Renal pelvis (tissue), 12 donors: ENCODE data around the gene C1QB. TPM values are rescaled to one million over a fixed set of nuclear protein-coding genes. Genes with fewer than 3 reads are reported as not detected.

Experiments
- DNase-seq: peaks from one replicate; pipeline ENCODE4 v3.0.0-alpha.2; 2013
- long read RNA-seq, 16 experiments: transcript quantifications; one replicate each; lab custom pipeline, GENCODE V29; 2026
- polyA plus RNA-seq, 3 donors: library from polyadenylated mRNA; unstranded; fragments of 120-200 nt; gene quantifications; one replicate each; pipeline ENCODE4 v1.2.1, GENCODE V29; 2013; ENCODE audit not compliant: insufficient read length in 3 of 3

C1QB gene, protein sequence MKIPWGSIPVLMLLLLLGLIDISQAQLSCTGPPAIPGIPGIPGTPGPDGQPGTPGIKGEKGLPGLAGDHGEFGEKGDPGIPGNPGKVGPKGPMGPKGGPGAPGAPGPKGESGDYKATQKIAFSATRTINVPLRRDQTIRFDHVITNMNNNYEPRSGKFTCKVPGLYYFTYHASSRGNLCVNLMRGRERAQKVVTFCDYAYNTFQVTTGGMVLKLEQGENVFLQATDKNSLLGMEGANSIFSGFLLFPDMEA
- 10 to 100 TPM in 1 of 3 donors, 1 to 10 TPM in 2; 7.4 to 10.4 (median 8.3) TPM for polyA plus RNA-seq
- long read RNA-seq, donor 1, transcript C1QB-203 (3 exons, 1,254 nt): major isoform, 7 of 7 reads
- long read RNA-seq, donor 1, partial matches to known transcripts: 0 of 7 reads
- long read RNA-seq, donor 1, other reads (novel, unspliced or antisense): 0 of 7 reads
- long read RNA-seq, donor 2, transcript C1QB-203 (3 exons, 1,254 nt): major isoform, 9 of 9 reads
- long read RNA-seq, donor 2, partial matches to known transcripts: 0 of 9 reads
- long read RNA-seq, donor 2, other reads (novel, unspliced or antisense): 0 of 9 reads
- long read RNA-seq, donor 3, partial matches to known transcripts: 6 of 11 reads
- long read RNA-seq, donor 3, other reads (novel, unspliced or antisense): 0 of 11 reads
- long read RNA-seq, donor 4, transcript C1QB-203 (3 exons, 1,254 nt): major isoform, 5 of 10 reads
- long read RNA-seq, donor 4, partial matches to known transcripts: 5 of 10 reads
- long read RNA-seq, donor 4, other reads (novel, unspliced or antisense): 0 of 10 reads
- long read RNA-seq, donor 5, transcript C1QB-203 (3 exons, 1,254 nt): major isoform, 5 of 5 reads
- long read RNA-seq, donor 5, partial matches to known transcripts: 0 of 5 reads
- long read RNA-seq, donor 5, other reads (novel, unspliced or antisense): 0 of 5 reads
- long read RNA-seq, donor 6, transcript C1QB-203 (3 exons, 1,254 nt): major isoform, 6 of 6 reads
- long read RNA-seq, donor 6, partial matches to known transcripts: 0 of 6 reads
- long read RNA-seq, donor 6, other reads (novel, unspliced or antisense): 0 of 6 reads
- long read RNA-seq, donor 7, transcript C1QB-203 (3 exons, 1,254 nt): major isoform, 8 of 8 reads
- long read RNA-seq, donor 7, partial matches to known transcripts: 0 of 8 reads
- long read RNA-seq, donor 7, other reads (novel, unspliced or antisense): 0 of 8 reads
- long read RNA-seq, donor 8, transcript C1QB-203 (3 exons, 1,254 nt): major isoform, 11 of 12 reads
- long read RNA-seq, donor 8, partial matches to known transcripts: 0 of 12 reads
- long read RNA-seq, donor 8, other reads (novel, unspliced or antisense): 0 of 12 reads
- long read RNA-seq, donor 9, transcript C1QB-203 (3 exons, 1,254 nt): major isoform, 10 of 10 reads
- long read RNA-seq, donor 9, partial matches to known transcripts: 0 of 10 reads
- long read RNA-seq, donor 9, other reads (novel, unspliced or antisense): 0 of 10 reads
- long read RNA-seq, donor 10: 0 reads
- long read RNA-seq, donor 11, transcript C1QB-203 (3 exons, 1,254 nt): major isoform, 6 of 6 reads
- long read RNA-seq, donor 11, partial matches to known transcripts: 0 of 6 reads
- long read RNA-seq, donor 11, other reads (novel, unspliced or antisense): 0 of 6 reads
- long read RNA-seq, donor 12, transcript C1QB-203 (3 exons, 1,254 nt): major isoform, 12 of 12 reads
- long read RNA-seq, donor 12, partial matches to known transcripts: 0 of 12 reads
- long read RNA-seq, donor 12, other reads (novel, unspliced or antisense): 0 of 12 reads
- long read RNA-seq, donor 13, partial matches to known transcripts: 0 of 1 reads
- long read RNA-seq, donor 13, other reads (novel, unspliced or antisense): 0 of 1 reads
- long read RNA-seq, donor 14: 0 reads
- long read RNA-seq, donor 15, transcript C1QB-203 (3 exons, 1,254 nt): major isoform, 24 of 24 reads
- long read RNA-seq, donor 15, partial matches to known transcripts: 0 of 24 reads
- long read RNA-seq, donor 15, other reads (novel, unspliced or antisense): 0 of 24 reads
- long read RNA-seq, donor 16, transcript C1QB-203 (3 exons, 1,254 nt): major isoform, 9 of 9 reads
- long read RNA-seq, donor 16, partial matches to known transcripts: 0 of 9 reads
- long read RNA-seq, donor 16, other reads (novel, unspliced or antisense): 0 of 9 reads

GRCh38 chr1:22652881-22653316 lies at the start of gene C1QB:
Gene C1QB (plus strand): TSS chr1:22653236. CDS start chr1:22659463, 6,227 bp downstream.
- no peak for DNase-seq

DNA sequence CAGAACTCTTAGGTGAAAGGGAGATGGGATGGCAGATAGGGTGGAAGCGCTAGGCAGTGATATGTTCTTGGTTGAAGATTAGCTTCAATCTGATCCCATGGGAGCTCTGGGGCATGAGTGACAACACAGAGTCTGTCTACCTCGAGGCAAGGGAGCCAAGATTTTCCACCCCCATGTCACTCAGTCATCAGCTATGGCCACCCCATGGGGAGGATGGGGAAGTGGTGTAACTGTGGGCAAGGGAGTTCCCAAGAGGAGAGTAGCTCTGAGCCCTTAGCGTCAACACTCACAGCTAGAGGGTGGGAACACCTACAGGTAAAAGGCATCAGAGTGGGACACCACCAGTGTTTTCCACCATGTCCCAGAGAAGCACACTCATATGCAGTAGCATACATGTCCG lies 46.9 kb upstream of the C1QB start:
- no peak for DNase-seq

GRCh38 chr1:22607154-22607553 lies 45.9 kb upstream of the C1QB start:
- DNase-seq: no peak

DNA sequence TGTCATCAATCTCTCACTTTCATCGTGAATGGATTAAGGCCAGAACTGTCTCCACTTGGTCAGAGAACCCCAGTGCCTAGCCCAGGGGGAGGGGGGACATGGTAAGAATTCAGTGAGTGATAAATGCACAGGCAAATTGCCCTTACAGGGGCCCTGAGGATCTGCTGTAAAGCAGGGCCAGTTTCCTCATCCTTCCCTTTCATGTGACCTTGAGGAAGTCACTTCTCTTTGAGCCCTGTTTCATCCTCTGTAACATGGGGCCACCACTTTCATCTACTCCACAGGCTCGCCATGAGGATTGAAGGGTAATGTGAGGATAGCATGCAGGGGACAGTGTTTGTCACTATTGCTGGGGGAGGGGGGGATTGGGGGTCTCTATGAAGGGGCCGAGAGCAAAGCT lies 44.7 kb upstream of the C1QB start:
- DNase-seq: no peak

DNA sequence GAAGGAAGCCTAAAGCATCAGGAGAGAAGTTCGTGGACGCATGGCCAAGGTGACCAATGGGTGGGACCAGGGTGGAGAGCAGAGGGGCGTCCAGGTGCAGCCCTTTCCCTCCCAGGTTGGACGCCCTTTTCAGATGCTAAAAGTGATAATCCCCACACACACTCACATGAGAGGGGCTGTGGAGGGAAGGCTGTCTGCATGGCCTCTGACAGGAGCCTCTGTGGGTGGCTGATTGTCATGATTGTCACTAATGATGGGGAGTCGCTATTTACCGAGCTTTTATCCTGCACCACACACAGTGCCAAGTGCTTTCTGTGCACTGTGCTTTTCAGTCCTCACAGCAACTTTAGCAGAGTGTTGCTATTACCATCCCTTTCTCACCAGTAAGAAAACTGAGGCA lies 43.7 kb upstream of the C1QB start:
- no peak for DNase-seq

DNA sequence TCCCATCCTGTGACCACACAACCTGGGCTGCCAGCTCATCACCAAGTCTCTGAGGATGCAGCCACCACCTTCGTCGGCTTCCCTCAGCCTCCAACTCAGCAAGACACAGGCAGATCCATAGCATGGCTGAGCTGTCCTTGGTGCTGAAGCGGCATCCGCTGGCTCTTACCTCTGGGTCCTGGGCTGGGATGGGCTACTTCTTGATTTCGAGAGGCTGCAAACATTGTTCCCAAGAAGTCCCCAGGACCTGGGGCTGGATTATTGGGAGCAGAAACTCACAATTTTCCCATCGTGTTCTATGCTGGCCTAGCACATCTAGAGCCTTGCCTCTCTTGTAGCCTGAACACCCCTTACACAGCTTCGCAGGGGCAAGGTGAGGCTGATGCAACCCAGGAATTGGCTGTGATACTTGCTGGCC lies 41.5 kb upstream of the C1QB start:
- peak; percentile 82 for DNase-seq

GRCh38 chr1:22612671-22613571 lies 40.1 kb upstream of the C1QB start:
- DNase-seq: no peak

DNA sequence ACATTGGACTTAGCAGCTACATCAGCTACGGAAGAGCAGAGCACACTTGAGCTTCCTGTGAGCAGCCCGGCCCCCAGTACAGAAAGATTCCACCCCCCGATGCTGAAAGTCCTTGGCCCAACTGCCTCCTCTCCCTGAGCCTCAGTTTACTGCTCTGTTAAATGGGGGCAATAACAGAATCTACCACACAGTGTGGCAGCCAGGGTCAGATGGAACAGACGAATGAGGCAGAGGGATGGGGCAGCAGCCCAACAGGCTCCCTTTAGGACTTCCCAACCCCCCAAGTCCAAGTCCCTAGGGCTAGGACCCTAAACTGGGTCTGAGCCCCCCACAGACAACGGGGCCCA lies 39.5 kb upstream of the C1QB start:
- no peak for DNase-seq

DNA sequence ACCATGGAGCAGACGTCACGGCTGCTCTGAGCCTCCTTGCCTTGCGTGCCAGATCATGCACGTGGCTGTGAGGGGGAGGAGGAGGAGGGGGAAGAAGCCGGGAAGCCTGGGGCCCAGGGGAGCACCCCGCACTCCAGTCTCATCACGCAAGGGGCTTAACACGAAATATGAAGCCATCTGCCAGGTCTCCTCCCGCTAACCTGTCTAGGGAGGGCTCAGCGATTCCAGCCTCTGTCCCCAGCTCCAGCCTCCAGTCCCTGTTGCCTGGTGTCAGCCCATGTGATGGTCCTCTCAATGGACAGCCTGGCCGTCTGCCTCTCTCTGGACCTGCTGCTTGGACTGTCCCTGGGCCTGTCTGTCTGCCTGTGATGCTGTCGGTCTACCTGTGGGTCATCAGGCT lies 39.1 kb upstream of the C1QB start:
- DNase-seq: no peak

- DNase-seq: no peak
Measured at GRCh38 chr1:22615886-22616285, 37.1 kb upstream of the C1QB start.

- no peak for DNase-seq
Measured at GRCh38 chr1:22616571-22616970, 36.5 kb upstream of the C1QB start.

DNA sequence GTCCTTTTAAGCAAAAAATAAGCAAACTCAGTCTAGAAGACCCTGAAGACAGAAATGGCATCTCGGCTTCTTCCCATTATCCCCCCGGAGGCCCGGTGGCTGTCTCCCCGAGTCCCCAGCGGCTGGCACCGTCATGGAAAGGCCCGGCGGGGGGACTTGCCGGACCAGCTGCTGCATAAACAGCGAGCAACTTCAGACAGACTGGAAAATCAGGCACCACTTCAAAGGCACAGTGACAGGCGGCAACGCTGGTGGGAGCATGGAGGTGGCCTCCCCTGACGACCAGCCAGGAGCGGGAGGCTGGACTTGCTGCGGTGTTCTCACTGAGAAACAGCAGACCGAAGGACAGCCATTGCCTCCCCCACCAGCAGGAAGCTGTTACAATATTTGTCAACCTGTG lies 35.0 kb upstream of the C1QB start:
- no peak for DNase-seq

DNA sequence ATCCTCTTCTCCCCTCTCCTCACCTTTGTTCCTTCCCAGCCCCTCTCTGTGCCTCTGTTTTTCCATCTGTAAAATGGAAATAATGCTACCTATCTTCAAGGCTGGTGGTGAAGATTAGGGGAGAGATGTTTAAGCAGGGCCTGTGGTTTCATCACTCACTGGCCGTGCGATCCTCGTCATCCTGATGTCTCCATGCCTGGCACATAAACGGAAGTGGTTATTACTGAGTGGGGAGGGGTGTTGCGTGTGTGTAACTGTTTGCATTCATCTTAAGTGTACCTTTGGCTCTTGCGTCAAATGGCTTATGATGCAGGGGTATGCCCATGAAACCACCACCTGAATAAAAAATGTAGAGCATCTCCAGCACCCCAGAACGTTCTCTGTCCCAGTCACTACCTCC lies 33.8 kb upstream of the C1QB start:
- no peak for DNase-seq

GRCh38 chr1:22619798-22620197 lies 33.2 kb upstream of the C1QB start:
- no peak for DNase-seq

DNA sequence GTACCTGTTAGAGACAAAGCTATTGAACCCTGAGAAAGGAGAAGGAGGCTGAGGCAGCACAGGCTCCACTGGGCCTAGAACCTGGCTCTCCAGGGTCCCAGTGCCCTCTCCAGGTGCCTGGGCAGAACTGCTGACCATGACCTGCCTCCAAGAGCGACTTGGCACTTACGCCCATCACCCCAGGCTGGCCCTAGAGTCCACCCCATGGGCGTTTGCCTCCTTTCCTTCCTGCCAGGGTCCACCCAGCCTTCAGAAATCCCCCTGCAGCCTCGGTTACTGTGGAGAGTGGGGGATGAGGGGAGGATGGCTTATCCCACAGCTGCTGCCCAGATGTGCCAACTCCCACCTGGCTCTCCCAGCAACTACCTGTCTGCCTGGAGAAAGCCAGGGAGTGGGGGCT lies 31.3 kb upstream of the C1QB start:
- DNase-seq: no peak

DNA sequence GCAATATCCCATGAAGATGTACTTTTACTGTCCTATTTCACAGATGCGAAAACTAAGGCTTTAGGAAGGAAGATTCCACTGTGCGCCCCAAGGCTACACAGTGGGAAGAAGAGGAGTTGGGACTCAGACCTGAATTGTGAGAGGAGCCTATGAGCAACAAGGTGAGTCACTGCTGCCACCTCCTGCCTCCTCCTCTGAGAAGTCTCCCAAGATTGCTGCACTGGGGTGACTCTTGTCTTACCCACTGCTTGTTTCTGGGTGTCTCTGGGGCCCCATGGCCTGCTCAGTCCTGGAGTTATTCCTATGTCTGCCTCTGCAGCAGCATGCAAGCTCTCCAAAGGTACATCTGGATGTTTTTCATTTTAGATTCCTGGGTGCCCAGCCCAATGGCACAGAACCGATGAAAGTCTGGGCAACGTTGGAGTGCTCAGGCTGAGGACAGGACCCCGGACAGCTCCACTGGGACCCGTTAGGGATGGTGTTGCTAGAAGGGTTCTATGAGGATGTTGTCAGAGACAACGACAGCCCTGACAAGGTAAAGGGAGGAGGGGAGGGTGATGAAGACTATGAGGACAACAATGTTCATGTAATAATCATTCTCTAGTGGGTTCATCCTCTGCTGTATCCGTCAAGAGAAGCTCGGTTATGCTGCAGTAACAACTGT lies 27.6 kb upstream of the C1QB start:
- DNase-seq: peak; percentile 29

DNA sequence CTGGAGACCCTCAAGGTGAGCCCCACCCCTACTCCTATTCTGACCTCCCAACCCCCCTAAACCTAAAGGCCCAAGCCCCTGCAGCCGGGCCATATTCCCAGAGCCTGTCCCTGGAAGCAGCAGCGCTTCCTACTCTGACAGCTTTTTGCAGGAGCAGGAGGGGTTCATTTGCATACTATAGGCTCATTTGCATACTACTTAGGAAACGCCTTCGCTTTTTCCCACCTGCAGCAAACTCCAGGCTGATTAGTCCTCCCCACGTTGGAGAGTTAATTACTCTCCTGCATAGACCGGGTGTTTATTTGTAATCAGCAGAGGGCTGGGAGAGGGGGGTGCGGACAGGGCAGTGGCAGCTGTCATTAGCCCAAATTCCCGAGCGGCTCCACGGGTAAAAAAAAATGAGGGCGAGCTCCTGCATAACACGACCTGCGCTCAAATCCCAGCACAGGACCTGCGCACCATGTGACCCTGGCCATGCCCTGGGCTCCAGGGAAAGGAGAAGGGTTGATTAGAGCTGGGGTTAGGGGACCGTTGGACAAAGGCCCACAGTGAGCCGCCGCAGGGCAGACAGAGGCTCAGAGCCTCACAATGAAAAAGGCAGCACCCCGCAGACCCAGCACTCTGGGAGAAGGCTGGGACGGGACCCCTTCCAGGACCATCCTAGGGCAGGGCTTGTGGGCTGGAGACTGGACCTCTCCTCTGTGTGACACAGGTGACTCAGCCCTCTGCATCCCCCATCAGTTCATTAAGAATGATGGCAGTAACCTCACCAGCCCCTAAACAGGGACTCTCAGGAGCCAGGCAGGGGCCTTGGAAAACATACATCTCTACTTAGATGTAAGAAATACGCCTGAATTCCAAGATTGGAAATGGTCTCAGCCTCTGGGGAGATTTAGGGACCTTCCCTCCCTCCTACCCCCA lies 26.5 kb upstream of the C1QB start:
- no peak for DNase-seq
